IMR-90 (cell line): ENCODE data around the gene INF2. TPM values are rescaled to one million over a fixed set of nuclear protein-coding genes. Genes with fewer than 3 reads are reported as not detected.

Experiments
- ATAC-seq: fragments of 200-7000 bp; cut with Tn5 transposase; 2 replicates; pipeline ENCODE4 v1.9.1; 2020; ENCODE audit warnings: low read depth, mild to moderate bottlenecking, moderate library complexity
- BruUV-seq: library from RNA; stranded (reverse); fragments of 400-500 nt; replicated peaks from 2 replicates; lab custom pipeline; 2021; lab: Mats Ljungman, UMichigan
- CTCF ChIA-PET: fragments of 300-600 bp; formaldehyde crosslinking; extraction: SDS; loops from one replicate; lab custom pipeline; 2021; ENCODE audit warnings: antibody characterized with exemption; lab: Yijun Ruan, JAX
- POLR2A ChIA-PET: fragments of 300-600 bp; sonication (Branson Sonifier 250); formaldehyde crosslinking; loops from one replicate; lab custom pipeline; 2022; ENCODE audit warnings: antibody characterized with exemption; ENCODE audit not compliant: unreplicated experiment; lab: Charles Lee
- DNase-seq: peaks from one replicate; pipeline ENCODE4 v3.0.0; 2013
- H2AFZ ChIP-seq: replicated peaks from 2 replicates; pipeline ENCODE3; 2013; ENCODE audit warnings: low read length, mild to moderate bottlenecking; ENCODE audit not compliant: poor library complexity
- H2AK5ac ChIP-seq: 2 replicates; pipeline ENCODE4 v1.6.1; 2013; ENCODE audit warnings: low read depth, low read length, inconsistent platforms
- H2AK9ac ChIP-seq: replicated peaks from 2 replicates; pipeline ENCODE3; 2013; ENCODE audit warnings: mild to moderate bottlenecking, low read depth, low read length, moderate library complexity; ENCODE audit not compliant: poor library complexity
- H2BK120ac ChIP-seq: 2 replicates; pipeline ENCODE4 v1.6.1; 2013; ENCODE audit warnings: low read depth, low read length, inconsistent platforms
- H2BK15ac ChIP-seq: 3 replicates; pipeline ENCODE4 v1.6.1; 2013; ENCODE audit warnings: low read depth, low read length, inconsistent platforms
- H2BK20ac ChIP-seq: 2 replicates; pipeline ENCODE4 v1.6.1; 2013; ENCODE audit warnings: low read depth, mild to moderate bottlenecking, inconsistent platforms, low read length, moderate library complexity
- H2BK5ac ChIP-seq: 2 replicates; pipeline ENCODE4 v1.6.1; 2013; ENCODE audit warnings: mild to moderate bottlenecking, low read depth, low read length, inconsistent platforms; ENCODE audit not compliant: poor library complexity, severe bottlenecking
- H3K14ac ChIP-seq: replicated peaks from 2 replicates; pipeline ENCODE4 v1.6.1; 2013; ENCODE audit warnings: low read depth, low read length, inconsistent platforms
- H3K18ac ChIP-seq: 2 replicates; pipeline ENCODE4 v1.6.1; 2013; ENCODE audit warnings: low read depth, low read length, control low read depth
- H3K23ac ChIP-seq: 2 replicates; pipeline ENCODE4 v1.6.1; 2013; ENCODE audit warnings: low read depth, low read length, inconsistent platforms
- H3K27ac ChIP-seq: 2 replicates; pipeline ENCODE4 v1.5.1; 2013; ENCODE audit warnings: mild to moderate bottlenecking, control low read depth, low read length; ENCODE audit not compliant: insufficient read depth
- H3K27me3 ChIP-seq: 2 replicates; pipeline ENCODE4 v1.6.1; 2013; ENCODE audit warnings: low read length; ENCODE audit not compliant: control insufficient read depth, insufficient read depth
- H3K36me3 ChIP-seq: 2 replicates; pipeline ENCODE4 v1.6.1; 2013; ENCODE audit warnings: low read length, mixed read lengths; ENCODE audit not compliant: control insufficient read depth, insufficient read depth
- H3K4ac ChIP-seq: 2 replicates; pipeline ENCODE4 v1.6.1; 2013; ENCODE audit warnings: low read depth, low read length, inconsistent platforms
- H3K4me1 ChIP-seq: 2 replicates; pipeline ENCODE4 v1.6.1; 2013; ENCODE audit warnings: low read length, mixed read lengths; ENCODE audit not compliant: control insufficient read depth, insufficient read depth
- H3K4me2 ChIP-seq: 2 replicates; pipeline ENCODE4 v1.6.1; 2013; ENCODE audit warnings: low read depth, mild to moderate bottlenecking, control low read depth, low read length, moderate library complexity
- H3K4me3 ChIP-seq: 2 replicates; pipeline ENCODE4 v1.5.1; 2013; ENCODE audit warnings: low read depth, mild to moderate bottlenecking, control low read depth, low read length, moderate library complexity; ENCODE audit not compliant: insufficient read depth
- H3K56ac ChIP-seq: 2 replicates; pipeline ENCODE4 v1.6.1; 2013; ENCODE audit warnings: low read length, inconsistent platforms; ENCODE audit not compliant: insufficient read depth; ENCODE audit errors: extremely low read depth
- H3K79me1 ChIP-seq, 2 experiments: 2 replicates each; pipeline ENCODE4 v1.6.1; 2013; ENCODE audit warnings: low read length in 2 of 2, inconsistent platforms in 1 of 2, low read depth in 1 of 2
- H3K9ac ChIP-seq: 2 replicates; pipeline ENCODE4 v1.6.1; 2013; ENCODE audit warnings: low read depth, low read length, control low read depth
- H3K9me1 ChIP-seq: 2 replicates; pipeline ENCODE4 v1.6.1; 2013; ENCODE audit warnings: low read length, inconsistent platforms; ENCODE audit not compliant: insufficient read depth
- H3K9me3 ChIP-seq: 2 replicates; pipeline ENCODE4 v1.6.1; 2013; ENCODE audit warnings: low read length; ENCODE audit not compliant: control insufficient read depth, insufficient read depth
- H4K20me1 ChIP-seq: 2 replicates; pipeline ENCODE4 v1.6.1; 2013; ENCODE audit warnings: low read length, inconsistent platforms; ENCODE audit not compliant: insufficient read depth
- H4K5ac ChIP-seq: 2 replicates; pipeline ENCODE4 v1.6.1; 2013; ENCODE audit warnings: mild to moderate bottlenecking, low read depth, low read length, control low read depth
- H4K8ac ChIP-seq, 2 experiments: 2 replicates each; pipeline ENCODE4 v1.6.1; 2013; ENCODE audit warnings: low read depth in 2 of 2, low read length in 2 of 2, control low read depth in 1 of 2, inconsistent platforms in 1 of 2
- H4K91ac ChIP-seq: 2 replicates; pipeline ENCODE4 v1.6.1; 2013; ENCODE audit warnings: low read depth, low read length, inconsistent platforms; ENCODE audit not compliant: insufficient read depth
- BHLHE40 ChIP-seq: fragments of 150-350 bp; IDR thresholded peaks from 2 replicates; pipeline ENCODE4 v1.6.1; 2016; ENCODE audit warnings: mild to moderate bottlenecking, low read depth, low read length
- CEBPB ChIP-seq: IDR thresholded peaks from 2 replicates; pipeline ENCODE4 v1.6.1; 2012; ENCODE audit warnings: low read depth, low read length, improper control_type of control experiment
- CHD1 ChIP-seq: IDR thresholded peaks from 2 replicates; pipeline ENCODE4 v1.6.1; 2012; ENCODE audit warnings: low read depth, low read length, improper control_type of control experiment
- FOS ChIP-seq: fragments of 150-350 bp; IDR thresholded peaks from 2 replicates; pipeline ENCODE4 v1.6.1; 2016; ENCODE audit warnings: low read depth, low read length
- MAZ ChIP-seq: IDR thresholded peaks from 2 replicates; pipeline ENCODE4 v1.6.1; 2012; ENCODE audit warnings: low read depth, mild to moderate bottlenecking, low read length, improper control_type of control experiment, moderate library complexity, borderline replicate concordance
- MXI1 ChIP-seq: IDR thresholded peaks from 2 replicates; pipeline ENCODE4 v1.6.1; 2012; ENCODE audit warnings: low read depth, mild to moderate bottlenecking, low read length, moderate library complexity, borderline replicate concordance
- NFE2L2 ChIP-seq: fragments of 150-350 bp; IDR thresholded peaks from 2 replicates; pipeline ENCODE4 v1.6.1; 2016; ENCODE audit warnings: low read depth, mild to moderate bottlenecking, low read length
- POLR2A ChIP-seq: IDR thresholded peaks from 2 replicates; pipeline ENCODE4 v1.6.1; 2012; ENCODE audit warnings: mild to moderate bottlenecking, low read depth, low read length
- RAD21 ChIP-seq: IDR thresholded peaks from 2 replicates; pipeline ENCODE4 v1.6.1; 2012; ENCODE audit warnings: low read length, improper control_type of control experiment
- RCOR1 ChIP-seq: IDR thresholded peaks from 2 replicates; pipeline ENCODE4 v1.6.1; 2012; ENCODE audit warnings: mild to moderate bottlenecking, low read length, improper control_type of control experiment; ENCODE audit not compliant: insufficient replicate concordance
- RFX5 ChIP-seq: IDR thresholded peaks from 2 replicates; pipeline ENCODE4 v1.8.0; 2012; ENCODE audit warnings: low read depth, mild to moderate bottlenecking, low read length, moderate library complexity
- SMC3 ChIP-seq: fragments of 150-350 bp; IDR thresholded peaks from 2 replicates; pipeline ENCODE4 v1.6.1; 2016; ENCODE audit warnings: low read depth, mild to moderate bottlenecking, antibody characterized with exemption, low read length, moderate library complexity
- WGBS, 2 experiments: methylation state at CpG; one replicate each; pipeline versions ENCODE4 v1.1.5 to v1.1.7; 2013; ENCODE audit warnings: missing lambda C conversion rate in 2 of 2; ENCODE audit not compliant: insufficient read length in 1 of 2; ENCODE audit errors: extremely low coverage in 2 of 2; 5-methylcytosine and 5-hydroxymethylcytosine counted together
- dilution Hi-C: fragments of 300-500 bp; cut with HindIII; formaldehyde crosslinking; loops from one replicate; pipeline ENCODE4 v1.14.3; 2018; ENCODE audit warnings: low sequenced_read_pairs; ENCODE audit not compliant: unreplicated experiment
- in situ Hi-C: fragments of 300-500 bp; cut with MboI; formaldehyde crosslinking; loops from 3 replicates; pipeline ENCODE4 v1.14.3; 2019; ENCODE audit warnings: low sequenced_read_pairs, inconsistent platforms, mixed read lengths
- intact Hi-C: fragments of 100-400 bp; cut with micrococcal nuclease; formaldehyde crosslinking; loops from 2 replicates; pipeline ENCODE4 v1.10.0; 2022
- polyA plus RNA-seq, 3 experiments: library from polyadenylated mRNA; depleted of rRNA; stranded (reverse); fragments of >200 nt; gene quantifications; 2 replicates each; pipeline ENCODE4 v1.2.3, GENCODE V29; 2012; ENCODE audit warnings: low replicate concordance in 1 of 3
- total RNA-seq: library from RNA; depleted of rRNA; stranded (reverse); fragments of >200 nt; gene quantifications from 2 replicates; pipeline ENCODE4 v1.2.3, GENCODE V29; 2012
- TF ChIP-seq, protein P1 (sequence below): fragments of 150-350 bp; IDR thresholded peaks from 2 replicates; pipeline ENCODE4 v1.6.1; 2016; ENCODE audit warnings: low read depth, mild to moderate bottlenecking, low read length, moderate library complexity, borderline replicate concordance
- TF ChIP-seq, protein P2 (sequence below): fragments of 150-350 bp; IDR thresholded peaks from 2 replicates; pipeline ENCODE4 v1.6.1; 2017; ENCODE audit warnings: mild to moderate bottlenecking, antibody characterized with exemption, low read length, low read depth
- TF ChIP-seq, protein P3 (sequence below): conservative IDR thresholded peaks from 2 replicates; pipeline ENCODE4 v1.5.1; 2012; ENCODE audit warnings: mild to moderate bottlenecking, low read depth, low read length, improper control_type of control experiment

The INF2 gene
- total and polyA plus RNA-seq, 2 of the 4 experiments (the other 2 are of a cell fraction), result 16.8 to 62.1 TPM

DNA sequence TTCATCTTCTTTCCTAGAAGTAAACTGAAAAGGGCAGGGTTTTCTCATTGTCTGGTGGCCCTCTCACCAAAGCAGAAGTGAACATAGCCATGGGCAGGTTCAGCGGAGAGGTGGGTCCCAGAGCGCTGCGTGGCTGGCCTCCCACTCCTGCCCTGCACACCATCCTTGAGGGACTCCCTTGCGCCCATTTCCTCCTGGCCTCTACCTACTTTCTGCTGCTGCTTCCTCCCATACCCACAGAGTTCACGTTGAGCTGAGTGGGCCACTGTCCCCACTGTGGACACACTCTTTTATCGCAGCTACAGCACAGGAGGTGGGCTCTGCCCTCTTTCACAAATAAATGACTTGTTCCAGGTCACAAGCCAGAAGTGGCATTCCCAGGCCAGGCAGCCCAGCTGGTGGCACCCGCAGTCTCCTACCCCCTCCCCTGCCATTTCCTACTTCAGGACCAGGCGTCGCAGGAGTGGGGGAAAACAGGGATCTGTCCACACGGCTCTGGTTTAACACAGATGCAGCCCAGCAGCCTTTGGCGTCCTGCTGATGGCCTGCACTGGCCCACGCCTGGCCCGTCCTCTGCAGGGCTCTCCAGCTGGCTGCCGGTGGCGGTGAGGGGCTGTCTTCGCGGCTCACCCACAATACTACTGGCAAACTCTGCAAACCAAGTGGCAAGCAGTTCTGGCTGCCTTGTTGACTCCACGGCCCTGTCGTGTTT, 68.4 kb downstream of the INF2 start:
- CTCF ChIA-PET, result interaction anchor here (0.6 kb wide), 1 partner anchor 680 kb away, joined by 3 read pairs; no protein-coding TSS in a partner anchor
- H3K9ac ChIP-seq, result no peak overlapping the region
- WGBS, 2 experiments, result 95% methylated on average over 14 of the region's 19 CpGs; no CpG with 5 or more reads in 1 of the 2 experiments
- no peak overlapping the region for H2AFZ ChIP-seq
- H2BK20ac ChIP-seq, result no peak overlapping the region
- POLR2A ChIA-PET, result no interaction called here
- BruUV-seq, result no TSS peak
- DNase-seq, result no peak
- H3K4me1 ChIP-seq, result peaks cover 6% of the 10 kb centered on the region; the same call in 1 of the 2 replicates
- no peaks in the 10 kb centered on the region for H3K9me3 ChIP-seq
- H4K8ac ChIP-seq, result no peak overlapping the region
- H2BK15ac ChIP-seq, result no peak overlapping the region
- ATAC-seq, result no peak
- H3K9me1 ChIP-seq, result no peaks in the 10 kb centered on the region
- H3K23ac ChIP-seq, result no peak overlapping the region
- H3K56ac ChIP-seq, result no peak overlapping the region
- no peak overlapping the region for H3K18ac ChIP-seq
- intact Hi-C loops, result no loop called here
- no peak overlapping the region for H3K27ac ChIP-seq
- H3K36me3 ChIP-seq, result peaks cover 39% of the 10 kb centered on the region
- H3K4me2 ChIP-seq, result no peak overlapping the region
- H4K20me1 ChIP-seq, result peaks cover 56% of the 10 kb centered on the region
- dilution Hi-C loops, result no loop called here
- no peaks in the 10 kb centered on the region for H3K27me3 ChIP-seq
- in situ Hi-C loops, result no loop called here
- H2BK120ac ChIP-seq, result no peak overlapping the region
- H3K4ac ChIP-seq, result no peak overlapping the region
- no peak overlapping the region for H2AK5ac ChIP-seq
- no peak overlapping the region for H3K14ac ChIP-seq
- no peak overlapping the region for H4K91ac ChIP-seq
- no peak overlapping the region for H2AK9ac ChIP-seq
- H3K79me1 ChIP-seq, result peaks cover 8 to 63% of the 10 kb centered on the region in 2 experiments; a peak in 2 of 4 replicates
- no peak overlapping the region for H2BK5ac ChIP-seq
- H4K5ac ChIP-seq, result no peak overlapping the region
- no peak overlapping the region for H3K4me3 ChIP-seq
- TF ChIP-seq NFE2L2 (no peak), CHD1 (no peak), SMC3 (no peak), FOS (no peak), RCOR1 (no peak), BHLHE40 (no peak), MXI1 (no peak), CEBPB (no peak), RAD21 (no peak), MAZ (no peak), RFX5 (no peak), POLR2A (no peak)
- TF ChIP-seq, protein P1, sequence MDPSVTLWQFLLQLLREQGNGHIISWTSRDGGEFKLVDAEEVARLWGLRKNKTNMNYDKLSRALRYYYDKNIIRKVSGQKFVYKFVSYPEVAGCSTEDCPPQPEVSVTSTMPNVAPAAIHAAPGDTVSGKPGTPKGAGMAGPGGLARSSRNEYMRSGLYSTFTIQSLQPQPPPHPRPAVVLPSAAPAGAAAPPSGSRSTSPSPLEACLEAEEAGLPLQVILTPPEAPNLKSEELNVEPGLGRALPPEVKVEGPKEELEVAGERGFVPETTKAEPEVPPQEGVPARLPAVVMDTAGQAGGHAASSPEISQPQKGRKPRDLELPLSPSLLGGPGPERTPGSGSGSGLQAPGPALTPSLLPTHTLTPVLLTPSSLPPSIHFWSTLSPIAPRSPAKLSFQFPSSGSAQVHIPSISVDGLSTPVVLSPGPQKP, result no peak
- TF ChIP-seq, protein P2, sequence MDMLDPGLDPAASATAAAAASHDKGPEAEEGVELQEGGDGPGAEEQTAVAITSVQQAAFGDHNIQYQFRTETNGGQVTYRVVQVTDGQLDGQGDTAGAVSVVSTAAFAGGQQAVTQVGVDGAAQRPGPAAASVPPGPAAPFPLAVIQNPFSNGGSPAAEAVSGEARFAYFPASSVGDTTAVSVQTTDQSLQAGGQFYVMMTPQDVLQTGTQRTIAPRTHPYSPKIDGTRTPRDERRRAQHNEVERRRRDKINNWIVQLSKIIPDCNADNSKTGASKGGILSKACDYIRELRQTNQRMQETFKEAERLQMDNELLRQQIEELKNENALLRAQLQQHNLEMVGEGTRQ, result no peak
- TF ChIP-seq, protein P3, sequence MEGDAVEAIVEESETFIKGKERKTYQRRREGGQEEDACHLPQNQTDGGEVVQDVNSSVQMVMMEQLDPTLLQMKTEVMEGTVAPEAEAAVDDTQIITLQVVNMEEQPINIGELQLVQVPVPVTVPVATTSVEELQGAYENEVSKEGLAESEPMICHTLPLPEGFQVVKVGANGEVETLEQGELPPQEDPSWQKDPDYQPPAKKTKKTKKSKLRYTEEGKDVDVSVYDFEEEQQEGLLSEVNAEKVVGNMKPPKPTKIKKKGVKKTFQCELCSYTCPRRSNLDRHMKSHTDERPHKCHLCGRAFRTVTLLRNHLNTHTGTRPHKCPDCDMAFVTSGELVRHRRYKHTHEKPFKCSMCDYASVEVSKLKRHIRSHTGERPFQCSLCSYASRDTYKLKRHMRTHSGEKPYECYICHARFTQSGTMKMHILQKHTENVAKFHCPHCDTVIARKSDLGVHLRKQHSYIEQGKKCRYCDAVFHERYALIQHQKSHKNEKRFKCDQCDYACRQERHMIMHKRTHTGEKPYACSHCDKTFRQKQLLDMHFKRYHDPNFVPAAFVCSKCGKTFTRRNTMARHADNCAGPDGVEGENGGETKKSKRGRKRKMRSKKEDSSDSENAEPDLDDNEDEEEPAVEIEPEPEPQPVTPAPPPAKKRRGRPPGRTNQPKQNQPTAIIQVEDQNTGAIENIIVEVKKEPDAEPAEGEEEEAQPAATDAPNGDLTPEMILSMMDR, result no peak
